H1 (cell line): ENCODE measurements around the gene GPR161. TPM values are rescaled to one million over a fixed set of nuclear protein-coding genes. Genes with fewer than 3 reads are reported as not detected.

Experiments used
- CTCF ChIA-PET: fragments of 300-600 bp; sonication (Branson Sonifier 250); formaldehyde crosslinking; loops from one replicate; lab custom pipeline; 2021; ENCODE audit not compliant: partially characterized antibody; lab: Charles Lee
- POLR2A ChIA-PET: fragments of 300-600 bp; sonication (Branson Sonifier 250); formaldehyde crosslinking; loops from one replicate; lab custom pipeline; 2021; ENCODE audit warnings: inconsistent platforms; ENCODE audit not compliant: partially characterized antibody; lab: Charles Lee
- DNase-seq, 2 experiments: peaks; one replicate each; pipeline versions ENCODE4 v3.0.0 to v3.0.0-alpha.2; 2010 to 2022; ENCODE audit warnings: low spot score in 2 of 2, low read depth in 1 of 2, mixed read lengths in 1 of 2
- FAIRE-seq: peaks from 2 replicates; lab custom pipeline; 2011; peaks lifted over from hg19 to GRCh38; lab: Jason Lieb, UNC
- H2AFZ ChIP-seq: 2 replicates; pipeline ENCODE4 v1.8.1; 2012; ENCODE audit warnings: low read length, inconsistent platforms
- H2AK5ac ChIP-seq: 2 replicates; pipeline ENCODE4 v1.6.1; 2013; ENCODE audit warnings: low read depth, low read length
- H2BK120ac ChIP-seq: replicated peaks from 2 replicates; pipeline ENCODE3; 2013; ENCODE audit warnings: low read depth, low read length, inconsistent platforms
- H2BK12ac ChIP-seq: 2 replicates; pipeline ENCODE4 v1.6.1; 2013; ENCODE audit warnings: low read depth, low read length
- H2BK15ac ChIP-seq: 2 replicates; pipeline ENCODE4 v1.6.1; 2013; ENCODE audit warnings: low read length
- H2BK20ac ChIP-seq: 2 replicates; pipeline ENCODE4 v1.6.1; 2013; ENCODE audit warnings: low read length
- H2BK5ac ChIP-seq: 2 replicates; pipeline ENCODE4 v1.6.1; 2013; ENCODE audit warnings: low read depth, low read length
- H3K14ac ChIP-seq: 2 replicates; pipeline ENCODE4 v1.6.1; 2013; ENCODE audit warnings: inconsistent platforms; ENCODE audit not compliant: insufficient read length
- H3K18ac ChIP-seq: 2 replicates; pipeline ENCODE4 v1.6.1; 2013; ENCODE audit warnings: low read length; ENCODE audit errors: extremely low read depth
- H3K23ac ChIP-seq: 2 replicates; pipeline ENCODE4 v1.6.1; 2013; ENCODE audit warnings: inconsistent platforms; ENCODE audit not compliant: insufficient read length
- H3K23me2 ChIP-seq: 2 replicates; pipeline ENCODE4 v1.6.1; 2013; ENCODE audit warnings: low read depth, low read length
- H3K27ac ChIP-seq: 2 replicates; pipeline ENCODE4 v1.6.1; 2011; ENCODE audit warnings: low read depth, low read length, inconsistent platforms
- H3K27me3 ChIP-seq, 4 experiments: replicated peaks in 1 of 4; 1 replicate in 1 of 4; 2 replicates in 3 of 4; pipeline versions ENCODE4 v1.6.1 to v1.8.1; 2011 to 2013; ENCODE audit warnings: low read length in 3 of 4, mild to moderate bottlenecking in 3 of 4, inconsistent platforms in 2 of 4, mixed read lengths in 2 of 4, moderate library complexity in 1 of 4; ENCODE audit not compliant: control insufficient read depth in 3 of 4, insufficient read depth in 3 of 4; ENCODE audit errors: extremely low read depth in 1 of 4
- H3K36me3 ChIP-seq, 4 experiments: 2 replicates each; pipeline versions ENCODE4 v1.6.1 to v1.8.1; 2011 to 2013; ENCODE audit warnings: mild to moderate bottlenecking in 4 of 4, low read length in 3 of 4, moderate library complexity in 2 of 4, control low read depth in 1 of 4, inconsistent platforms in 1 of 4; ENCODE audit not compliant: insufficient read depth in 4 of 4, control insufficient read depth in 2 of 4
- H3K4ac ChIP-seq: replicated peaks from 2 replicates; pipeline ENCODE3; 2013; ENCODE audit warnings: low read length, low read depth, mixed read lengths, inconsistent platforms; ENCODE audit not compliant: insufficient read length
- H3K4me1 ChIP-seq, 4 experiments: replicated peaks in 1 of 4; 1 replicate in 1 of 4; 2 replicates in 3 of 4; pipeline versions ENCODE4 v1.6.1 to v1.8.1; 2011 to 2013; ENCODE audit warnings: low read length in 3 of 4, inconsistent platforms in 2 of 4, mixed read lengths in 1 of 4; ENCODE audit not compliant: insufficient read depth in 4 of 4, control insufficient read depth in 3 of 4
- H3K4me2 ChIP-seq, 2 experiments: 2 replicates each; pipeline versions ENCODE4 v1.6.1 to v1.8.1; 2011 to 2013; ENCODE audit warnings: low read depth in 2 of 2, low read length in 2 of 2, control low read depth in 1 of 2, inconsistent platforms in 1 of 2, mild to moderate bottlenecking in 1 of 2; ENCODE audit not compliant: insufficient read depth in 1 of 2
- H3K4me3 ChIP-seq, 4 experiments: fragments of 200-600, 300-600 bp in 1 of 4; sonication (generic), shearing (Covaris generic), sonication (Bioruptor Twin) in 1 of 4; 2 replicates each; pipeline versions ENCODE4 v1.5.1 to v1.8.1; 2011 to 2016; ENCODE audit warnings: low read length in 4 of 4, low read depth in 3 of 4, control low read depth in 2 of 4, inconsistent platforms in 2 of 4, mild to moderate bottlenecking in 2 of 4, mixed read lengths in 1 of 4, moderate library complexity in 1 of 4; ENCODE audit not compliant: insufficient read depth in 2 of 4; ENCODE audit errors: extremely low read depth in 1 of 4
- H3K56ac ChIP-seq: replicated peaks from 2 replicates; pipeline ENCODE3; 2013; ENCODE audit warnings: low read depth, mild to moderate bottlenecking, mixed read lengths, low read length, inconsistent platforms; ENCODE audit not compliant: insufficient read length
- H3K79me1 ChIP-seq: 2 replicates; pipeline ENCODE4 v1.6.1; 2013; ENCODE audit warnings: low read depth, low read length, control low read depth
- H3K79me2 ChIP-seq, 2 experiments: 2 replicates each; pipeline versions ENCODE4 v1.6.1 to v1.8.1; 2012 to 2013; ENCODE audit warnings: low read length in 2 of 2, mild to moderate bottlenecking in 2 of 2, inconsistent platforms in 1 of 2; ENCODE audit not compliant: insufficient read depth in 2 of 2, control insufficient read depth in 1 of 2
- H3K9ac ChIP-seq, 4 experiments: replicated peaks in 1 of 4; 1 replicate in 1 of 4; 2 replicates in 3 of 4; pipeline versions ENCODE4 v1.6.1 to v1.8.1; 2011 to 2013; ENCODE audit warnings: low read depth in 3 of 4, low read length in 3 of 4, control low read depth in 2 of 4, mild to moderate bottlenecking in 2 of 4, moderate library complexity in 2 of 4, inconsistent platforms in 1 of 4; ENCODE audit errors: extremely low read depth in 1 of 4
- H3K9me3 ChIP-seq, 2 experiments: 2 replicates each; pipeline versions ENCODE4 v1.6.1 to v1.8.1; 2012 to 2013; ENCODE audit warnings: mild to moderate bottlenecking in 2 of 2, moderate library complexity in 2 of 2, control low read depth in 1 of 2, inconsistent platforms in 1 of 2, low read depth in 1 of 2, low read length in 1 of 2, mixed read lengths in 1 of 2; ENCODE audit not compliant: insufficient read depth in 2 of 2
- H4K20me1 ChIP-seq, 2 experiments: replicated peaks in 1 of 2; 2 replicates each; pipeline versions ENCODE3 to v1.8.1; 2011 to 2013; ENCODE audit warnings: inconsistent platforms in 2 of 2, low read length in 2 of 2, mild to moderate bottlenecking in 1 of 2; ENCODE audit not compliant: insufficient read depth in 2 of 2, control insufficient read depth in 1 of 2
- H4K5ac ChIP-seq: 2 replicates; pipeline ENCODE4 v1.6.1; 2013; ENCODE audit warnings: low read length, low read depth, mixed read lengths, inconsistent platforms; ENCODE audit not compliant: insufficient read length
- H4K8ac ChIP-seq: 2 replicates; pipeline ENCODE4 v1.8.0; 2013; ENCODE audit warnings: mild to moderate bottlenecking, moderate library complexity, low read length, inconsistent platforms; ENCODE audit not compliant: insufficient read depth; ENCODE audit errors: extremely low read depth
- H4K91ac ChIP-seq: replicated peaks from 2 replicates; pipeline ENCODE3; 2013; ENCODE audit warnings: low read length, mixed read lengths, inconsistent platforms; ENCODE audit not compliant: insufficient read length
- BCL11A ChIP-seq, 2 experiments: IDR thresholded peaks; one replicate each; pipeline ENCODE4 v1.6.1; 2011; ENCODE audit warnings: low read depth in 2 of 2, low read length in 2 of 2, mild to moderate bottlenecking in 2 of 2
- CTBP2 ChIP-seq: IDR thresholded peaks from 2 replicates; pipeline ENCODE4 v1.7.0; 2011; ENCODE audit warnings: borderline replicate concordance, mild to moderate bottlenecking, moderate library complexity, mixed read lengths, low read length; ENCODE audit not compliant: insufficient read depth, insufficient read length
- EP300 ChIP-seq, 2 experiments: IDR thresholded peaks; 1 replicate in 1 of 2; 2 replicates in 1 of 2; pipeline ENCODE4 v1.6.1; 2011 to 2012; ENCODE audit warnings: low read depth in 2 of 2, low read length in 2 of 2, mild to moderate bottlenecking in 2 of 2, borderline replicate concordance in 1 of 2, inconsistent platforms in 1 of 2, moderate library complexity in 1 of 2
- KDM1A ChIP-seq: fragments of 200-600, 300-600 bp; sonication (generic); IDR thresholded peaks from 2 replicates; pipeline ENCODE4 v1.7.1; 2016; ENCODE audit warnings: mild to moderate bottlenecking, low read length, borderline replicate concordance
- POU5F1 ChIP-seq: IDR thresholded peaks from 2 replicates; pipeline ENCODE4 v1.6.1; 2011; ENCODE audit warnings: low read depth, mild to moderate bottlenecking, low read length, moderate library complexity
- RAD21 ChIP-seq, 2 experiments: IDR thresholded peaks in 1 of 2; conservative IDR thresholded peaks in 1 of 2; 2 replicates each; pipeline ENCODE4 v1.6.1; 2011; ENCODE audit warnings: low read depth in 2 of 2, low read length in 2 of 2, improper control_type of control experiment in 1 of 2, inconsistent platforms in 1 of 2, mild to moderate bottlenecking in 1 of 2, moderate library complexity in 1 of 2
- SAP30 ChIP-seq: fragments of 300-600 bp; sonication (generic); IDR thresholded peaks from 2 replicates; pipeline ENCODE4 v1.7.1; 2012; ENCODE audit warnings: low read length, moderate library complexity, mild to moderate bottlenecking, inconsistent platforms; ENCODE audit not compliant: insufficient read depth, insufficient replicate concordance
- WGBS, 2 experiments: shearing (Covaris generic) in 1 of 2; methylation state at CpG; one replicate each; pipeline versions ENCODE4 v1.1.6 to v1.1.7; 2013 to 2015; ENCODE audit warnings: low lambda C conversion rate in 2 of 2, mixed read lengths in 2 of 2, inconsistent platforms in 1 of 2, low coverage in 1 of 2, missing lambda C conversion rate in 1 of 2; ENCODE audit not compliant: insufficient replicate concordance in 2 of 2, insufficient coverage in 1 of 2, insufficient read length in 1 of 2; ENCODE audit errors: extremely low coverage in 1 of 2, missing lambda C conversion rate in 1 of 2; 5-methylcytosine and 5-hydroxymethylcytosine counted together
- polyA plus RNA-seq, 7 experiments: library from polyadenylated mRNA; depleted of rRNA in 3 of 7; stranded (reverse) in 5 of 7; unstranded in 2 of 7; fragments of >200 nt in 5 of 7; fragments of 200-250 nt in 2 of 7; gene quantifications; 1 replicate in 5 of 7; 2 replicates in 1 of 7; 4 replicates in 1 of 7; pipeline versions ENCODE4 v1.2.1 to v1.2.3, GENCODE V29; 2011 to 2013; ENCODE audit warnings: missing spikeins in 2 of 7, mixed read lengths in 2 of 7
- total RNA-seq: library from RNA; stranded (reverse); fragmentation: NEBNext Ultra II Directional; extraction: Animal tissue kit (Norgen Biotek cat#: 25700); gene quantifications from 2 replicates; pipeline ENCODE4 v1.2.1, GENCODE V29; 2021
- TF ChIP-seq, protein P1 (sequence below): IDR thresholded peaks from 2 replicates; pipeline ENCODE4 v1.6.1; 2011; ENCODE audit warnings: low read depth, mild to moderate bottlenecking, low read length; ENCODE audit not compliant: insufficient read depth

The GPR161 gene
- total and polyA plus RNA-seq, 2 of the 8 experiments (the other 6 are each of a cell fraction or from before 2014, with no cell fraction given), result 13.7 to 16.8 TPM

GRCh38 chr1:168155910-168156309 lies 19.2 kb upstream of the GPR161 start:
- no peak for FAIRE-seq
- Histone ChIP-seq H4K5ac (no peak overlapping the region), H3K23ac (no peak overlapping the region)

More at GRCh38 chr1:168155910-168156309, 19.2 kb upstream of the GPR161 start:
- Histone ChIP-seq H3K79me2 (no peaks in the 10 kb centered on the region), H3K4me2 (no peak overlapping the region), H3K4ac (no peak overlapping the region), H3K27me3 (no peaks in the 10 kb centered on the region), H3K4me3 (no peak overlapping the region), H2AK5ac (no peak overlapping the region), H2BK20ac (no peak overlapping the region), H2BK12ac (no peak overlapping the region), H3K36me3 (no peaks in the 10 kb centered on the region), H4K8ac (no peak overlapping the region), H2BK120ac (no peak overlapping the region), H3K18ac (no peak overlapping the region), H3K14ac (no peak overlapping the region), H2BK15ac (no peak overlapping the region), H3K9me3 (no peaks in the 10 kb centered on the region), H3K4me1 (peaks cover 0 to 3% (median 0%) of the 10 kb centered on the region in 4 experiments; a peak in 1 of 7 replicates), H3K56ac (no peak overlapping the region), H3K27ac (no peak overlapping the region), H4K91ac (no peak overlapping the region), H3K23me2 (no peaks in the 10 kb centered on the region), H3K79me1 (no peaks in the 10 kb centered on the region), H3K9ac (no peak overlapping the region), H2BK5ac (no peak overlapping the region), H2AFZ (no peak overlapping the region), H4K20me1 (no peaks in the 10 kb centered on the region)
- WGBS, 2 experiments, result 84% methylated on average over 4 of the region's 4 CpGs; no CpG with 5 or more reads in 1 of the 2 experiments
- ChIA-PET CTCF (no interaction called here), POLR2A (no interaction called here)
- TF ChIP-seq BCL11A (IDR thresholded peaks at IDR 0.05; ENCODE audit: low read depth in 2 of 2, low read length in 2 of 2) (no peak), RAD21 (IDR thresholded peaks at IDR 0.05 in 1 of 2, conservative IDR thresholded peaks at IDR 0.05 in 1 of 2; ENCODE audit: low read depth in 2 of 2, low read length in 2 of 2) (no peak), SAP30 (no peak), POU5F1 (no peak), EP300 (IDR thresholded peaks at IDR 0.05; ENCODE audit: borderline replicate concordance in 1 of 2, low read depth in 2 of 2, low read length in 2 of 2) (no peak), KDM1A (no peak), CTBP2 (no peak)
- TF ChIP-seq, protein P1, sequence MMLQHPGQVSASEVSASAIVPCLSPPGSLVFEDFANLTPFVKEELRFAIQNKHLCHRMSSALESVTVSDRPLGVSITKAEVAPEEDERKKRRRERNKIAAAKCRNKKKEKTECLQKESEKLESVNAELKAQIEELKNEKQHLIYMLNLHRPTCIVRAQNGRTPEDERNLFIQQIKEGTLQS, result no peak
- no peak for DNase-seq
